SU-DHL-6 (cell line): ENCODE data around the gene TMEM38A.

ENCODE experiments used
- CTCF ChIP-seq: fragments of 200-600 bp; sonication (generic); IDR thresholded peaks from one replicate; pipeline ENCODE4 v1.5.1; 2017; ENCODE audit warnings: antibody characterized with exemption, mild to moderate bottlenecking, low read length, moderate library complexity; ENCODE audit not compliant: insufficient read depth, poor library complexity, severe bottlenecking
- EZH2phosphoT487 ChIP-seq: fragments of 200-600 bp; sonication (generic), shearing (Covaris generic); conservative IDR thresholded peaks from 2 replicates; pipeline ENCODE4 v1.6.1; 2018; ENCODE audit warnings: mild to moderate bottlenecking, antibody characterized with exemption, low read length, moderate library complexity, mixed read lengths

DNA sequence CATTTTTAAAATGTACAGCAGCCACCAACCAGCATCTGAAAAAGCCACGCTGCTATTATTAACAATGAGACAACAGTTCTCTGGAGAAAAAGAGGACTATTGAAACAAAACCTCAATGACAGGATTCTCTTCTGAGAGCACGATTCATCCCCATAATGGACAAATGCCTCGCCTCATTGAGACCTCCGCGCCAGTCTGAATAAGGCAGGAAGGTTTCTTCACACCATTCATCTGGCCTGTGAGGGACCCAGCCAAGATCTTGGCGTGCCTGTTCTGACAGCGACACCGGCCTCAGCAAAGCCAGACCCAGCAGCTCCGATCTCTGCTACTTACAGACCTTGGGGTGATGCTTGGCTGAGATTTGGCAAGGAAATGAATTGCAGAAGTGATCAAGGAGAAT lies 15.8 kb upstream of the TMEM38A start:
- TF ChIP-seq CTCF (no peak), EZH2phosphoT487 (no peak)
